Gastroesophageal sphincter (tissue), 3 donors: ENCODE measurements around the gene LTB4R.

Experiments used
- EP300 ChIP-seq: sonication (generic); formaldehyde crosslinking; IDR thresholded peaks from one replicate; pipeline ENCODE4 v1.6.1; 2017; ENCODE audit warnings: antibody characterized with exemption, mild to moderate bottlenecking
- POLR2A ChIP-seq, 2 donors: fragments of 450-650 bp; IDR thresholded peaks; one replicate each; pipeline ENCODE4 v1.6.1; 2017; ENCODE audit warnings: antibody characterized with exemption in 2 of 2, mild to moderate bottlenecking in 2 of 2, moderate library complexity in 1 of 2
- POLR2AphosphoS5 ChIP-seq: sonication (generic); formaldehyde crosslinking; IDR thresholded peaks from one replicate; pipeline ENCODE4 v1.6.1; 2017; ENCODE audit warnings: antibody characterized with exemption
- TF ChIP-seq, protein P1 (sequence below), 4 experiments: fragments of 200-600 bp in 2 of 4; fragments of 450-650 bp in 2 of 4; sonication (generic) in 1 of 4; IDR thresholded peaks; one replicate each; pipeline ENCODE4 v1.5.1; 2017 to 2019; ENCODE audit warnings: antibody characterized with exemption in 4 of 4, mild to moderate bottlenecking in 2 of 4, moderate library complexity in 2 of 4

DNA sequence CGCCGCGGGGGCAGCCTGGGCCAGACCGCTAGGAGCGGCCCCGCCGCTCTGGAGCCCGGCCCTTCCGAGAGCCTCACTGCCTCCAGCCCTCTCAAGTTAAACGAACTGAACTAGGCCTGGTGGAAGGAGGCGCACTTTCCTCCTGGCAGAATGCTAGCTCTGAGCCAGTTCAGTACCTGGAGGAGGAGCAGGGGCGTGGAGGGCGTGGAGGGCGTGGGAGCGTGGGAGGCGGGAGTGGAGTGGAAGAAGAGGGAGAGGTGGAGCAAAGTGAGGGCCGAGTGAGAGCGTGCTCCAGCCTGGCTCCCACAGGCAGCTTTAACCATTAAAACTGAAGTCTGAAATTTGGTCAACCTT is 5.3 kb downstream of the LTB4R start:
- no peak for TF ChIP-seq POLR2A (IDR thresholded peaks at IDR 0.05)
- TF ChIP-seq, protein P1, sequence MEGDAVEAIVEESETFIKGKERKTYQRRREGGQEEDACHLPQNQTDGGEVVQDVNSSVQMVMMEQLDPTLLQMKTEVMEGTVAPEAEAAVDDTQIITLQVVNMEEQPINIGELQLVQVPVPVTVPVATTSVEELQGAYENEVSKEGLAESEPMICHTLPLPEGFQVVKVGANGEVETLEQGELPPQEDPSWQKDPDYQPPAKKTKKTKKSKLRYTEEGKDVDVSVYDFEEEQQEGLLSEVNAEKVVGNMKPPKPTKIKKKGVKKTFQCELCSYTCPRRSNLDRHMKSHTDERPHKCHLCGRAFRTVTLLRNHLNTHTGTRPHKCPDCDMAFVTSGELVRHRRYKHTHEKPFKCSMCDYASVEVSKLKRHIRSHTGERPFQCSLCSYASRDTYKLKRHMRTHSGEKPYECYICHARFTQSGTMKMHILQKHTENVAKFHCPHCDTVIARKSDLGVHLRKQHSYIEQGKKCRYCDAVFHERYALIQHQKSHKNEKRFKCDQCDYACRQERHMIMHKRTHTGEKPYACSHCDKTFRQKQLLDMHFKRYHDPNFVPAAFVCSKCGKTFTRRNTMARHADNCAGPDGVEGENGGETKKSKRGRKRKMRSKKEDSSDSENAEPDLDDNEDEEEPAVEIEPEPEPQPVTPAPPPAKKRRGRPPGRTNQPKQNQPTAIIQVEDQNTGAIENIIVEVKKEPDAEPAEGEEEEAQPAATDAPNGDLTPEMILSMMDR (IDR thresholded peaks at IDR 0.05), result no peak
- TF ChIP-seq EP300, result no peak
- TF ChIP-seq POLR2AphosphoS5, result no peak
